ENCODE measurements around the gene ARHGAP29. TPM values are rescaled to one million over a fixed set of nuclear protein-coding genes. Genes with fewer than 3 reads are reported as not detected.

The ARHGAP29 gene
- total and polyA plus RNA-seq, 10 of the 15 experiments (the other 5 are each of a cell fraction or from before 2014, with no cell fraction given): under 0.01 to 0.43 (median 0.10) TPM; not detected in 4

DNA sequence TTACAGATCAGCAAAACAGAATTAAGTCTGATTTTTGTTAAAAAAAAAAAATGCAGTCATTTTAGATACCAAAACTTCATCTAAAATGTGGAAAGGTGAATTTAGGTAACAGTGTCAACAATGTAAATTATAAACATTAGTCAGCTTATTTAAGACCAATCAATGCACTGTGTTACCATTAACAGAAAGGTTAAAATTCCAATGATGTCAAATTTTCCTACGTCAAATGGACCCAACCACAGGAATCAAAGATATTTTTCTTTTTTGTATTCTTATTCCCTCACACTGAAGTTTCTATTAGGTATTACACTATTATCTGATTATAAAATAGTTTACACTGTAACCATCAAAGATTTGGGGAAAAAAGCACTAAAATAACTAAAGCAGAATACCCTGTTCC is 6.5 kb downstream of the ARHGAP29 start:
- BruUV-seq (replicated peaks): no TSS peak
- no peaks in the 10 kb centered on the region for H3K4me1 ChIP-seq (ENCODE audit: control insufficient read depth, insufficient read depth, low read length)
- peaks cover 0 to 4% of the 10 kb centered on the region in 2 experiments; a peak in 1 of 4 replicates for H3K27me3 ChIP-seq (replicated peaks in 1 of 2; ENCODE audit: control insufficient read depth in 2 of 2, insufficient read depth in 2 of 2, low read length in 1 of 2)
- H3K27ac ChIP-seq (ENCODE audit: control insufficient read depth, insufficient read depth): no peak overlapping the region
- ChIA-PET RAD21 (ENCODE audit: unreplicated experiment) (no interaction called here), CTCF (no interaction called here), POLR2A (no interaction called here), SMC1A (ENCODE audit: uncharacterized antibody, unreplicated experiment) (no interaction called here)
- in situ Hi-C loops (cut with MboI) (no loop called here), intact Hi-C loops (cut with micrococcal nuclease; ENCODE audit: unreplicated experiment) (loop anchor here (10.0 kb wide), 1 partner anchor 166 kb away; no protein-coding TSS in a partner anchor)
- no peaks in the 10 kb centered on the region for H4K20me1 ChIP-seq (ENCODE audit: control insufficient read depth, insufficient read depth)
- 93% methylated on average over 1 of the region's 1 CpG for WGBS (ENCODE audit: insufficient coverage, insufficient replicate concordance, low lambda C conversion rate, missing lambda C conversion rate)
- no peak for FAIRE-seq
- H3K4me2 ChIP-seq (ENCODE audit: control insufficient read depth, insufficient read depth): no peak overlapping the region
- no peak overlapping the region for H2AFZ ChIP-seq (ENCODE audit: control insufficient read depth, low read depth, low read length)
- H3K36me3 ChIP-seq (ENCODE audit: control insufficient read depth in 2 of 2, insufficient read depth in 2 of 2, low read length in 1 of 2): no peaks in the 10 kb centered on the region
- no peak for ATAC-seq
- no peaks in the 10 kb centered on the region for H3K9me3 ChIP-seq (replicated peaks; ENCODE audit: control insufficient read depth, insufficient read depth, low read length)
- H3K4me3 ChIP-seq: no peak overlapping the region
- no peaks in the 10 kb centered on the region for H3K79me2 ChIP-seq (ENCODE audit: control insufficient read depth, insufficient read depth, low read length)
- H3K9ac ChIP-seq (ENCODE audit: control insufficient read depth, insufficient read depth, low read length): no peak overlapping the region
- DNase-seq (ENCODE audit: low read depth, low spot score): no peak
- TF ChIP-seq, protein P1, sequence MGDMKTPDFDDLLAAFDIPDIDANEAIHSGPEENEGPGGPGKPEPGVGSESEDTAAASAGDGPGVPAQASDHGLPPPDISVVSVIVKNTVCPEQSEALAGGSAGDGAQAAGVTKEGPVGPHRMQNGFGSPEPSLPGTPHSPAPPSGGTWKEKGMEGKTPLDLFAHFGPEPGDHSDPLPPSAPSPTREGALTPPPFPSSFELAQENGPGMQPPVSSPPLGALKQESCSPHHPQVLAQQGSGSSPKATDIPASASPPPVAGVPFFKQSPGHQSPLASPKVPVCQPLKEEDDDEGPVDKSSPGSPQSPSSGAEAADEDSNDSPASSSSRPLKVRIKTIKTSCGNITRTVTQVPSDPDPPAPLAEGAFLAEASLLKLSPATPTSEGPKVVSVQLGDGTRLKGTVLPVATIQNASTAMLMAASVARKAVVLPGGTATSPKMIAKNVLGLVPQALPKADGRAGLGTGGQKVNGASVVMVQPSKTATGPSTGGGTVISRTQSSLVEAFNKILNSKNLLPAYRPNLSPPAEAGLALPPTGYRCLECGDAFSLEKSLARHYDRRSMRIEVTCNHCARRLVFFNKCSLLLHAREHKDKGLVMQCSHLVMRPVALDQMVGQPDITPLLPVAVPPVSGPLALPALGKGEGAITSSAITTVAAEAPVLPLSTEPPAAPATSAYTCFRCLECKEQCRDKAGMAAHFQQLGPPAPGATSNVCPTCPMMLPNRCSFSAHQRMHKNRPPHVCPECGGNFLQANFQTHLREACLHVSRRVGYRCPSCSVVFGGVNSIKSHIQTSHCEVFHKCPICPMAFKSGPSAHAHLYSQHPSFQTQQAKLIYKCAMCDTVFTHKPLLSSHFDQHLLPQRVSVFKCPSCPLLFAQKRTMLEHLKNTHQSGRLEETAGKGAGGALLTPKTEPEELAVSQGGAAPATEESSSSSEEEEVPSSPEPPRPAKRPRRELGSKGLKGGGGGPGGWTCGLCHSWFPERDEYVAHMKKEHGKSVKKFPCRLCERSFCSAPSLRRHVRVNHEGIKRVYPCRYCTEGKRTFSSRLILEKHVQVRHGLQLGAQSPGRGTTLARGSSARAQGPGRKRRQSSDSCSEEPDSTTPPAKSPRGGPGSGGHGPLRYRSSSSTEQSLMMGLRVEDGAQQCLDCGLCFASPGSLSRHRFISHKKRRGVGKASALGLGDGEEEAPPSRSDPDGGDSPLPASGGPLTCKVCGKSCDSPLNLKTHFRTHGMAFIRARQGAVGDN (IDR thresholded peaks at IDR 0.05): no peak
- TF ChIP-seq, protein P2, sequence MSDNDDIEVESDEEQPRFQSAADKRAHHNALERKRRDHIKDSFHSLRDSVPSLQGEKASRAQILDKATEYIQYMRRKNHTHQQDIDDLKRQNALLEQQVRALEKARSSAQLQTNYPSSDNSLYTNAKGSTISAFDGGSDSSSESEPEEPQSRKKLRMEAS (IDR thresholded peaks at IDR 0.05; ENCODE audit: low read depth, low read length): no peak
- TF ChIP-seq, protein P3, sequence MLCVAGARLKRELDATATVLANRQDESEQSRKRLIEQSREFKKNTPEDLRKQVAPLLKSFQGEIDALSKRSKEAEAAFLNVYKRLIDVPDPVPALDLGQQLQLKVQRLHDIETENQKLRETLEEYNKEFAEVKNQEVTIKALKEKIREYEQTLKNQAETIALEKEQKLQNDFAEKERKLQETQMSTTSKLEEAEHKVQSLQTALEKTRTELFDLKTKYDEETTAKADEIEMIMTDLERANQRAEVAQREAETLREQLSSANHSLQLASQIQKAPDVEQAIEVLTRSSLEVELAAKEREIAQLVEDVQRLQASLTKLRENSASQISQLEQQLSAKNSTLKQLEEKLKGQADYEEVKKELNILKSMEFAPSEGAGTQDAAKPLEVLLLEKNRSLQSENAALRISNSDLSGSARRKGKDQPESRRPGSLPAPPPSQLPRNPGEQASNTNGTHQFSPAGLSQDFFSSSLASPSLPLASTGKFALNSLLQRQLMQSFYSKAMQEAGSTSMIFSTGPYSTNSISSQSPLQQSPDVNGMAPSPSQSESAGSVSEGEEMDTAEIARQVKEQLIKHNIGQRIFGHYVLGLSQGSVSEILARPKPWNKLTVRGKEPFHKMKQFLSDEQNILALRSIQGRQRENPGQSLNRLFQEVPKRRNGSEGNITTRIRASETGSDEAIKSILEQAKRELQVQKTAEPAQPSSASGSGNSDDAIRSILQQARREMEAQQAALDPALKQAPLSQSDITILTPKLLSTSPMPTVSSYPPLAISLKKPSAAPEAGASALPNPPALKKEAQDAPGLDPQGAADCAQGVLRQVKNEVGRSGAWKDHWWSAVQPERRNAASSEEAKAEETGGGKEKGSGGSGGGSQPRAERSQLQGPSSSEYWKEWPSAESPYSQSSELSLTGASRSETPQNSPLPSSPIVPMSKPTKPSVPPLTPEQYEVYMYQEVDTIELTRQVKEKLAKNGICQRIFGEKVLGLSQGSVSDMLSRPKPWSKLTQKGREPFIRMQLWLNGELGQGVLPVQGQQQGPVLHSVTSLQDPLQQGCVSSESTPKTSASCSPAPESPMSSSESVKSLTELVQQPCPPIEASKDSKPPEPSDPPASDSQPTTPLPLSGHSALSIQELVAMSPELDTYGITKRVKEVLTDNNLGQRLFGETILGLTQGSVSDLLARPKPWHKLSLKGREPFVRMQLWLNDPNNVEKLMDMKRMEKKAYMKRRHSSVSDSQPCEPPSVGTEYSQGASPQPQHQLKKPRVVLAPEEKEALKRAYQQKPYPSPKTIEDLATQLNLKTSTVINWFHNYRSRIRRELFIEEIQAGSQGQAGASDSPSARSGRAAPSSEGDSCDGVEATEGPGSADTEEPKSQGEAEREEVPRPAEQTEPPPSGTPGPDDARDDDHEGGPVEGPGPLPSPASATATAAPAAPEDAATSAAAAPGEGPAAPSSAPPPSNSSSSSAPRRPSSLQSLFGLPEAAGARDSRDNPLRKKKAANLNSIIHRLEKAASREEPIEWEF (IDR thresholded peaks at IDR 0.05; ENCODE audit: insufficient replicate concordance, low read depth, low read length): no peak
- TF ChIP-seq EGR1 (IDR thresholded peaks at IDR 0.05; ENCODE audit: borderline replicate concordance in 1 of 2, low read depth in 2 of 2, low read length in 2 of 2): no peak
- no peak for TF ChIP-seq TCF7 (IDR thresholded peaks at IDR 0.05; ENCODE audit: borderline replicate concordance)
- TF ChIP-seq HDAC2 (IDR thresholded peaks at IDR 0.05): no peak
- no peak for TF ChIP-seq TARDBP (IDR thresholded peaks at IDR 0.05; ENCODE audit: borderline replicate concordance)

All from GM12878 (cell line).